HG03469 (cell line): ENCODE data around the gene CYTH4.
"Not testable (repeated sequence)": the region's sequence is repeated elsewhere in the genome, so short reads cannot be mapped to it uniquely, and the experiment has no call there.

Experiments used
- ATAC-seq: cut with Tn5 transposase; IDR thresholded peaks from one replicate; pipeline ENCODE4 v1.9.1; 2021; ENCODE audit warnings: mild to moderate bottlenecking, moderate library complexity, moderate number of reproducible peaks; ENCODE audit not compliant: unreplicated experiment

Gene CYTH4

GRCh38 chr22:37324340-37325038 lies 42.2 kb downstream of the CYTH4 start:
- no peak for ATAC-seq

- ATAC-seq, result no peak
These were observed 42.7 kb downstream of the CYTH4 start for GRCh38 chr22:37325039-37325395.

- no peak for ATAC-seq
These were observed 44.4 kb downstream of the CYTH4 start for GRCh38 chr22:37326726-37327125.

- no peak for ATAC-seq
These were observed 45.7 kb downstream of the CYTH4 start for GRCh38 chr22:37328017-37328416.

GRCh38 chr22:37328538-37329237 lies 46.4 kb downstream of the CYTH4 start:
- not testable (repeated sequence) for ATAC-seq

- ATAC-seq, result no peak
These were observed 47.2 kb downstream of the CYTH4 start for GRCh38 chr22:37329238-37330140.

GRCh38 chr22:37330200-37331033 lies 48.1 kb downstream of the CYTH4 start:
- ATAC-seq, result no peak

- no peak for ATAC-seq
These were observed 48.7 kb downstream of the CYTH4 start for GRCh38 chr22:37331034-37331428.

- ATAC-seq, result no peak
These were observed 49.7 kb downstream of the CYTH4 start for GRCh38 chr22:37331856-37332536.

- no peak for ATAC-seq
These were observed 51.6 kb downstream of the CYTH4 start for GRCh38 chr22:37333724-37334460.

GRCh38 chr22:37334461-37334858 lies 52.2 kb downstream of the CYTH4 start:
- no peak for ATAC-seq

- no peak for ATAC-seq
These were observed 52.8 kb downstream of the CYTH4 start for GRCh38 chr22:37334859-37335805.

- no peak for ATAC-seq
These were observed 53.5 kb downstream of the CYTH4 start for GRCh38 chr22:37335806-37336199.

- no peak for ATAC-seq
These were observed 54.3 kb downstream of the CYTH4 start for GRCh38 chr22:37336579-37336978.

GRCh38 chr22:37337204-37337943 lies 55.1 kb downstream of the CYTH4 start:
- no peak for ATAC-seq

GRCh38 chr22:37338539-37339246 lies 56.4 kb downstream of the CYTH4 start:
- no peak for ATAC-seq
